ENCODE measurements around the gene OR10H1.
"Not testable (repeated sequence)": the region's sequence is repeated elsewhere in the genome, so short reads cannot be mapped to it uniquely, and the experiment has no call there.

GRCh38 chr19:15774159-15774558 lies 41.3 kb downstream of the OR10H1 start:
- not testable (repeated sequence) for TF ChIP-seq CTCF, EZH2 (IDR thresholded peaks at IDR 0.05)

Data from neural progenitor cell (in vitro differentiated cells).